BLaER1 (cell line): Measurements from ENCODE around the gene IRF7.
A peak's percentile ranks its signal among the peaks of the same experiment; 100 is the strongest.

Source experiments
- H3K27ac ChIP-seq: shearing (Covaris generic); formaldehyde crosslinking; 2 replicates; pipeline ENCODE4 v1.8.1; 2022
- H3K27me3 ChIP-seq: shearing (Covaris generic); formaldehyde crosslinking; 2 replicates; pipeline ENCODE4 v1.8.1; 2022
- H3K36me3 ChIP-seq: shearing (Covaris generic); formaldehyde crosslinking; 2 replicates; pipeline ENCODE4 v1.8.1; 2022
- H3K4me1 ChIP-seq: shearing (Covaris generic); formaldehyde crosslinking; 2 replicates; pipeline ENCODE4 v1.8.1; 2022
- H3K4me2 ChIP-seq: shearing (Covaris generic); formaldehyde crosslinking; 2 replicates; pipeline ENCODE4 v1.8.1; 2022
- H3K4me3 ChIP-seq: shearing (Covaris generic); formaldehyde crosslinking; 2 replicates; pipeline ENCODE4 v1.8.1; 2022
- H3K9ac ChIP-seq: shearing (Covaris generic); formaldehyde crosslinking; 2 replicates; pipeline ENCODE4 v1.8.1; 2022
- H3K9me3 ChIP-seq: shearing (Covaris generic); formaldehyde crosslinking; 2 replicates; pipeline ENCODE4 v1.8.1; 2022
- H4K20me1 ChIP-seq: shearing (Covaris generic); formaldehyde crosslinking; 2 replicates; pipeline ENCODE4 v1.8.1; 2022
- Cebpa-rat ChIP-seq: shearing (Covaris generic); IDR thresholded peaks from 2 replicates; pipeline ENCODE4 v1.8.1; 2022

IRF7 gene

GRCh38 chr11:609341-609811 is 6.4 kb downstream of the IRF7 start:
- Histone ChIP-seq H3K4me1 (peaks cover 38% of the 10 kb centered on the region), H3K27me3 (no peaks in the 10 kb centered on the region), H3K27ac (no peak overlapping the region; the same call in 1 of the 2 replicates), H3K4me3 (no peak overlapping the region), H3K36me3 (peaks cover 95% of the 10 kb centered on the region), H4K20me1 (peaks cover 99% of the 10 kb centered on the region), H3K4me2 (no peak overlapping the region), H3K9me3 (no peaks in the 10 kb centered on the region), H3K9ac (no peak overlapping the region)
- TF ChIP-seq Cebpa-rat, result no peak

DNA sequence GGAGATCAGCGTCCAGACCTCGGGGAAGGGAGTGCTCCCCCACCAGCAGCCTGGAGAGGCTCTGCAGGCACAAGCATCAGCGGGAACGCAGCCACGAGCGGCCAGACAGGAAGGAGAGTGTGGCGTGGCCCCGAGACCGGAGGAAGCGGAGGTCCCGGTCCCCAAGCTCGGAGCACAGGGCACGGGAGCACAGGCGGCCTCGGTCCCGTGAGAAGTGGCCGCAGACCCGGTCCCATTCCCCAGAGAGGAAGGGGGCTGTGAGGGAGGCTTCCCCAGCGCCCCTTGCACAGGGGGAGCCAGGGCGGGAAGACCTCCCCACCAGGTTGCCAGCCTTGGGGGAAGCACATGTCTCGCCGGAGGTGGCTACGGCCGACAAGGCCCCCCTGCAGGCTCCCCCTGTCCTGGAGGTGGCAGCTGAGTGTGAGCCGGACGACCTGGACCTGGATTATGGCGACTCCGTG is 6.9 kb downstream of the IRF7 start:
- Histone ChIP-seq H3K27me3 (no peaks in the 10 kb centered on the region), H4K20me1 (peaks cover 99% of the 10 kb centered on the region), H3K9ac (peak overlapping the region; percentile 34; the same call in 1 of the 2 replicates), H3K9me3 (no peaks in the 10 kb centered on the region), H3K4me3 (no peak overlapping the region), H3K27ac (peak overlapping the region; percentile 59), H3K36me3 (peaks cover 96% of the 10 kb centered on the region), H3K4me2 (peak overlapping the region; percentile 43), H3K4me1 (peaks cover 33% of the 10 kb centered on the region)
- TF ChIP-seq Cebpa-rat, result no peak

- H3K4me3 ChIP-seq, result no peak overlapping the region
- H4K20me1 ChIP-seq, result peaks cover 100% of the 10 kb centered on the region
- no peak for TF ChIP-seq Cebpa-rat
- peaks cover 100% of the 10 kb centered on the region for H3K36me3 ChIP-seq
- peak overlapping the region; percentile 43 for H3K4me2 ChIP-seq
- peak overlapping the region; percentile 59 for H3K27ac ChIP-seq
- no peaks in the 10 kb centered on the region for H3K27me3 ChIP-seq
- 0 out of 2 replicates have a peak overlapping the region, but pooled peaks have one; percentile 34 for H3K9ac ChIP-seq
- peaks cover 28% of the 10 kb centered on the region for H3K4me1 ChIP-seq
- no peaks in the 10 kb centered on the region for H3K9me3 ChIP-seq
Observed at GRCh38 chr11:607971-608659, 7.6 kb downstream of the IRF7 start.

- TF ChIP-seq Cebpa-rat, result no peak
- Histone ChIP-seq H3K27ac (no peak overlapping the region), H4K20me1 (peaks cover 100% of the 10 kb centered on the region), H3K27me3 (no peaks in the 10 kb centered on the region), H3K36me3 (peaks cover 100% of the 10 kb centered on the region), H3K4me2 (no peak overlapping the region), H3K9me3 (no peaks in the 10 kb centered on the region), H3K4me3 (no peak overlapping the region), H3K4me1 (peaks cover 19% of the 10 kb centered on the region), H3K9ac (no peak overlapping the region)
Observed at GRCh38 chr11:607020-607780, 8.6 kb downstream of the IRF7 start.

DNA sequence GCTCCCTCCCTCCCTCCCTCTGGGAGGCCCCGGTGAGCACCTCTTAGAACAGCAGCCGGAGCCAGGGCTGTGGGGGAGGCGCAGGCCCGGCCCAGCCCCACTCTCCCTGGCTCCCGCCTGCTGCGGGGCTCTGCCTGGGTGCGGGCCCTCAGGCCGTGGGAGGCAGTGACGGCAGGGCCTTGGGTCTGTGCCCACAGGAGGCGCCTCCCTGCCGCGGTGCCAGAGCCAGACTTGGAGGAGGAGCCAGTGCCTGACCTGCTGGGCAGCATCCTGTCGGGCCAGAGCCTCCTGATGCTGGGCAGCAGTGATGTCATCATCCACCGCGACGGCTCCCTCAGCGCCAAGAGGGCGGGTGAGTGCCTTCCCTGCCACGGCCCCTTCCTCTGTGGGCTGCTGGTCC is 9.5 kb downstream of the IRF7 start:
- H3K36me3 ChIP-seq, result peaks cover 100% of the 10 kb centered on the region
- no peak overlapping the region for H3K4me3 ChIP-seq
- no peak overlapping the region for H3K9ac ChIP-seq
- H3K27me3 ChIP-seq, result no peaks in the 10 kb centered on the region
- H3K4me2 ChIP-seq, result no peak overlapping the region
- peaks cover 17% of the 10 kb centered on the region for H3K4me1 ChIP-seq
- H3K9me3 ChIP-seq, result no peaks in the 10 kb centered on the region
- H3K27ac ChIP-seq, result no peak overlapping the region
- TF ChIP-seq Cebpa-rat, result no peak
- H4K20me1 ChIP-seq, result peaks cover 100% of the 10 kb centered on the region

DNA sequence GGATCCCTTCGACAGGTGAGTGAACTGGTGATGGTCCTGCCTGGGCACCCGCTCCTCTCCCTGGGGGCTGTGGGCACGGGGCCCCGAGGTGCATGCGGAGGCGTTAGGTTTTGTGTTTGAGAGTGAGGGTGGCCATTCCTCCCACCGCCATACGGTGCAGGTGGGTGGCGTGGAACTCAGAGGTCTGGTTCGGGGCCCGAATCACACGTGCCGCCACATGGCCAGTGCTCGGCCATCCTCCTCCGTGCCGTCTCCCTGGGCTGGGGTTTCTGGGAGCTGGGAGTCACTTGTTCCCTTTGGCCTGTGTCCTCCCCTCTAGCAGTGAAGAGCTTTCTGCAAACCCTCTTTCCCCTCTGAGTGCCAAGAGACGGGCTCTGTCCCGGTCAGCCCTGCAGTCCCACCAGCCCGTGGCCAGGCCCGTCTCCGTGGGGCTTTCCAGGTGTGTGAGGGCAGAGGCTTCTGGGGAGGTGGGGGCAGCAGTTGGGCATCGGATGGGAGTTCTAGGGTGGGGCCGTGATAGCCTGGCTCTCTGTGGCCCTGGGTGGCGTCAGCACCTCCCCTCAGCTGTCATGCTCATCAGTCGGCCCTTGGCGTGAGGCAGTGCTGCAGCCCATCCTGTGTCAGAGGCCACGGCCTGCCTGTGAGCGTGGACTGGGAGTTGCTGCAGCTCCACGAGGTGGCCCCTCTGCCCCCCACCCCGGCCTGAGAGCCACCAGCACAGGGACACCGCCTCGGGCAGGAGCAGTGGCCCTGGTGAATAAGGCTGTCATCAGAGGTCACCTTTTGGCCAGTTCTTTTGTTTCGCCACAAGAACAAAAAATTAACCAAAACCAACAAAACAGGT is 10.2 kb downstream of the IRF7 start:
- Histone ChIP-seq H3K9me3 (no peaks in the 10 kb centered on the region), H3K36me3 (peaks cover 100% of the 10 kb centered on the region)

GRCh38 chr11:603154-603553 is 12.6 kb downstream of the IRF7 start:
- no peaks in the 10 kb centered on the region for H3K27me3 ChIP-seq
- peaks cover 96% of the 10 kb centered on the region for H4K20me1 ChIP-seq
- H3K4me1 ChIP-seq, result peaks cover 7% of the 10 kb centered on the region
- H3K4me3 ChIP-seq, result no peak overlapping the region
- no peak overlapping the region for H3K4me2 ChIP-seq
- peaks cover 100% of the 10 kb centered on the region for H3K36me3 ChIP-seq
- no peak overlapping the region for H3K27ac ChIP-seq
- no peak for TF ChIP-seq Cebpa-rat
- H3K9me3 ChIP-seq, result no peaks in the 10 kb centered on the region
- H3K9ac ChIP-seq, result no peak overlapping the region

More for the DNA sequence above, 10.2 kb downstream of the IRF7 start:
- peaks cover 98% of the 10 kb centered on the region for H4K20me1 ChIP-seq
- H3K4me1 ChIP-seq, result peaks cover 17% of the 10 kb centered on the region
- H3K4me2 ChIP-seq, result no peak overlapping the region
- no peak overlapping the region for H3K4me3 ChIP-seq
- no peak for TF ChIP-seq Cebpa-rat
- no peak overlapping the region for H3K9ac ChIP-seq
- no peaks in the 10 kb centered on the region for H3K27me3 ChIP-seq
- no peak overlapping the region for H3K27ac ChIP-seq

- H4K20me1 ChIP-seq, result peaks cover 94% of the 10 kb centered on the region
Observed at GRCh38 chr11:601573-602245, 14.0 kb downstream of the IRF7 start.

DNA sequence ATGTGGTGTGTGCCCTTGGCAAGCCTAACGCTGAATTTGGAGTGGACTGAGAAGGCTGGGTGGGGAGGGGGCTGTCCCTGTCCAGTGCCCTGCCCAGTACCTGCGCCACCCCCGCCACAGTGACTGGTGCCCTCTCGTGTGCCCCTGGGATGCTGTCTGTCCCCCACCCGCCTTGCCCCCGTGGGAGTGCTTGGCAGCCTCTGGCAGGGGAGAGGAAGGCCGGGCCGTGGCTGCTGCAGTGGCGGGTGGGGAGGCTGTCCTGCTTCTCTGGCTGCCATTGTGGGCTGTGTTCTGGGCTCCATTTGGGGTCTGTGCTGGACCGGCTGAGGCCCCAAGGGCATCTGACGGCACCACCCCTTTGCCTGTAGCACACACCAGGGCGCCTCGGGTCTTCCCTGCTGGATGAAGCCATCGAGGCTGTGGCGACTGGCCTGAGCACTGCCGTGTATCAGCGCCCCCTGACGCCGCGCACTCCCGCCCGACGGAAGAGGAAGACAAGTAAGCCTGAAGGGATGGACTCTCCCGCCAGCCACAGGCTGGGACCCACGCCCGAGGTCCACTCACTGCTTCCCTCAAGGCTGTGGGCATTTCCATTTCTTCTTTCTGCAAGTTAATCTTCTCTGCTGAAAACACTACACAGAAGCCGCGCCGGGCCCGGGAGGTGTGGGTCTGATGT is 17.6 kb downstream of the IRF7 start:
- TF ChIP-seq Cebpa-rat, result no peak
- H4K20me1 ChIP-seq, result peaks cover 94% of the 10 kb centered on the region
- H3K9me3 ChIP-seq, result no peaks in the 10 kb centered on the region
- H3K4me2 ChIP-seq, result no peak overlapping the region
- H3K9ac ChIP-seq, result no peak overlapping the region
- H3K4me1 ChIP-seq, result no peaks in the 10 kb centered on the region
- no peaks in the 10 kb centered on the region for H3K27me3 ChIP-seq
- H3K36me3 ChIP-seq, result peaks cover 99% of the 10 kb centered on the region
- no peak overlapping the region for H3K27ac ChIP-seq
- H3K4me3 ChIP-seq, result no peak overlapping the region

More at GRCh38 chr11:601573-602245, 14.0 kb downstream of the IRF7 start:
- H3K27me3 ChIP-seq, result no peaks in the 10 kb centered on the region
- no peaks in the 10 kb centered on the region for H3K4me1 ChIP-seq
- no peak overlapping the region for H3K9ac ChIP-seq
- H3K9me3 ChIP-seq, result no peaks in the 10 kb centered on the region
- no peak for TF ChIP-seq Cebpa-rat
- no peak overlapping the region for H3K27ac ChIP-seq
- no peak overlapping the region for H3K4me2 ChIP-seq
- H3K4me3 ChIP-seq, result no peak overlapping the region
- H3K36me3 ChIP-seq, result peaks cover 99% of the 10 kb centered on the region
